ENCODE measurements around the gene PAK5. TPM values are rescaled to one million over a fixed set of nuclear protein-coding genes. Genes with fewer than 3 reads are reported as not detected.

PAK5 gene
- total RNA-seq, 6 experiments from 2014 or later, result not detected

GRCh38 chr20:9837634-9838033 lies 1.2 kb downstream of the PAK5 start:
- H3K27ac Mint-ChIP-seq, result no peak overlapping the region
- peaks cover 10% of the 10 kb centered on the region; the same call in 1 of the 2 replicates for H3K36me3 Mint-ChIP-seq (ENCODE audit: low read depth)
- H3K27me3 Mint-ChIP-seq (ENCODE audit: insufficient read depth), result no peaks in the 10 kb centered on the region
- peaks cover 27% of the 10 kb centered on the region for H3K9me3 Mint-ChIP-seq
- H3K4me3 Mint-ChIP-seq, result no peak overlapping the region
- DNase-seq, result no peak
- TF ChIP-seq CTCF (IDR thresholded peaks at IDR 0.05), result no peak
- no peaks in the 10 kb centered on the region for H3K4me1 Mint-ChIP-seq (ENCODE audit: low read depth)

- H3K4me3 Mint-ChIP-seq, result no peak overlapping the region
- H3K36me3 Mint-ChIP-seq (ENCODE audit: low read depth), result peaks cover 5% of the 10 kb centered on the region; the same call in 1 of the 2 replicates
- TF ChIP-seq CTCF (IDR thresholded peaks at IDR 0.05), result no peak
- H3K9me3 Mint-ChIP-seq, result peaks cover 20% of the 10 kb centered on the region
- H3K27me3 Mint-ChIP-seq (ENCODE audit: insufficient read depth), result no peaks in the 10 kb centered on the region
- no peaks in the 10 kb centered on the region for H3K4me1 Mint-ChIP-seq (ENCODE audit: low read depth)
- H3K27ac Mint-ChIP-seq, result no peak overlapping the region
- no peak for DNase-seq
These were observed 3.6 kb downstream of the PAK5 start for GRCh38 chr20:9835302-9835701.

- Mint-ChIP-seq H3K9me3 (peaks cover 23% of the 10 kb centered on the region), H3K4me1 (ENCODE audit: low read depth) (no peaks in the 10 kb centered on the region), H3K4me3 (no peak overlapping the region), H3K27me3 (ENCODE audit: insufficient read depth) (no peaks in the 10 kb centered on the region), H3K36me3 (ENCODE audit: low read depth) (no peaks in the 10 kb centered on the region), H3K27ac (no peak overlapping the region)
- no peak for TF ChIP-seq CTCF (IDR thresholded peaks at IDR 0.05)
- no peak for DNase-seq
These were observed 7.8 kb downstream of the PAK5 start for GRCh38 chr20:9831032-9831431.

GRCh38 chr20:9829835-9830234 lies 9.0 kb downstream of the PAK5 start:
- Mint-ChIP-seq H3K4me3 (no peak overlapping the region), H3K9me3 (peaks cover 27% of the 10 kb centered on the region), H3K27ac (no peak overlapping the region), H3K36me3 (ENCODE audit: low read depth) (no peaks in the 10 kb centered on the region), H3K4me1 (ENCODE audit: low read depth) (no peaks in the 10 kb centered on the region), H3K27me3 (ENCODE audit: insufficient read depth) (no peaks in the 10 kb centered on the region)
- no peak for DNase-seq
- no peak for TF ChIP-seq CTCF (IDR thresholded peaks at IDR 0.05)

- no peak for DNase-seq
These were observed 21.2 kb downstream of the PAK5 start for GRCh38 chr20:9817654-9818053.

More at GRCh38 chr20:9817654-9818053, 21.2 kb downstream of the PAK5 start:
- Mint-ChIP-seq H3K27me3 (ENCODE audit: insufficient read depth) (peaks cover 2% of the 10 kb centered on the region; the same call in 1 of the 2 replicates), H3K9me3 (peaks cover 40% of the 10 kb centered on the region), H3K36me3 (ENCODE audit: low read depth) (peaks cover 8% of the 10 kb centered on the region), H3K4me3 (no peak overlapping the region), H3K27ac (no peak overlapping the region), H3K4me1 (ENCODE audit: low read depth) (no peaks in the 10 kb centered on the region)
- no peak for TF ChIP-seq CTCF (IDR thresholded peaks at IDR 0.05)

Measured in HFFc6 (cell line).